OCI-LY7 (cell line): Measurements from ENCODE around the gene CPTP.

Experiments used
- EZH2phosphoT487 ChIP-seq: fragments of 200-600 bp; sonication (generic); IDR thresholded peaks from 2 replicates; pipeline ENCODE4 v1.6.1; 2018; ENCODE audit warnings: low read depth, borderline replicate concordance, mild to moderate bottlenecking, mixed run types, antibody characterized with exemption, low read length, moderate library complexity, mixed read lengths
- TF ChIP-seq, protein P1 (sequence below): fragments of 200-600 bp; sonication (generic); conservative IDR thresholded peaks from 2 replicates; pipeline ENCODE4 v1.5.1; 2014; ENCODE audit warnings: mild to moderate bottlenecking, antibody characterized with exemption, low read length, moderate library complexity, mixed read lengths

DNA sequence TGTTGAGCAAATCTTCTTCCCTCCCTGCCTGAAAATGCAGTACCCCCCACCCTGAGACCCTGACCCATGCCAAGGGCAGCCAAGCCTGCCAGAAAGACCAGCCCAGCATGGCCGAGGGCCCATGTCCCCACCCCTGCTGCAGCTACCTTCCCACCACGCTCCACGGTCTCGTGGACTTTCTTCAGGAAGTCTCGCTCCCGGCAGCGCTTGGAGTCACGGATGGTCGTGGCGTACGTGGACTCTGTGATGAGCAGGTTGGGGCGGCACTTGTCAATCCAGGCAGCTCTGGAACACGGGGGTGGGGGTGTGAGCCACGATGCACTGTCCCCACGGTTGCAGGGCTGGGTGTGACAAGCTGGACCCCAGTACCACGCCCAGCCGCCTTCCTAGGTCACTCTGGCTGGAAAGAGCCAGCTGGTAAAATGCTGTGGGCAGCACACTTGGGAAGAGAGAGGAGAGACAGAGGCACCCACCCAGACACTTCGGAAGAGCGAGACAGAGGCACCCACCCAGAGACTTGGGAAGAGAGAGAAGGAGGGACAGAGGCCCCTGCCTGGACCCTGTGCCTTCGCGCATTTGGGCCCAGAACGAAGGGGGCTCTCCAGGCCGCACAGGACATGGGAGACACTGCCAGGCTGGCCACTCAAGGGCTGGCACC, 9.8 kb upstream of the CPTP start:
- TF ChIP-seq, protein P1, sequence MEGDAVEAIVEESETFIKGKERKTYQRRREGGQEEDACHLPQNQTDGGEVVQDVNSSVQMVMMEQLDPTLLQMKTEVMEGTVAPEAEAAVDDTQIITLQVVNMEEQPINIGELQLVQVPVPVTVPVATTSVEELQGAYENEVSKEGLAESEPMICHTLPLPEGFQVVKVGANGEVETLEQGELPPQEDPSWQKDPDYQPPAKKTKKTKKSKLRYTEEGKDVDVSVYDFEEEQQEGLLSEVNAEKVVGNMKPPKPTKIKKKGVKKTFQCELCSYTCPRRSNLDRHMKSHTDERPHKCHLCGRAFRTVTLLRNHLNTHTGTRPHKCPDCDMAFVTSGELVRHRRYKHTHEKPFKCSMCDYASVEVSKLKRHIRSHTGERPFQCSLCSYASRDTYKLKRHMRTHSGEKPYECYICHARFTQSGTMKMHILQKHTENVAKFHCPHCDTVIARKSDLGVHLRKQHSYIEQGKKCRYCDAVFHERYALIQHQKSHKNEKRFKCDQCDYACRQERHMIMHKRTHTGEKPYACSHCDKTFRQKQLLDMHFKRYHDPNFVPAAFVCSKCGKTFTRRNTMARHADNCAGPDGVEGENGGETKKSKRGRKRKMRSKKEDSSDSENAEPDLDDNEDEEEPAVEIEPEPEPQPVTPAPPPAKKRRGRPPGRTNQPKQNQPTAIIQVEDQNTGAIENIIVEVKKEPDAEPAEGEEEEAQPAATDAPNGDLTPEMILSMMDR, result no peak
- no peak for TF ChIP-seq EZH2phosphoT487
